ENCODE results near the gene IRF2BP1. TPM values are rescaled to one million over a fixed set of nuclear protein-coding genes. Genes with fewer than 3 reads are reported as not detected.

The IRF2BP1 gene
- total RNA-seq, 4 donors from 2014 or later: 18.2 to 26.4 (median 23.1) TPM

DNA sequence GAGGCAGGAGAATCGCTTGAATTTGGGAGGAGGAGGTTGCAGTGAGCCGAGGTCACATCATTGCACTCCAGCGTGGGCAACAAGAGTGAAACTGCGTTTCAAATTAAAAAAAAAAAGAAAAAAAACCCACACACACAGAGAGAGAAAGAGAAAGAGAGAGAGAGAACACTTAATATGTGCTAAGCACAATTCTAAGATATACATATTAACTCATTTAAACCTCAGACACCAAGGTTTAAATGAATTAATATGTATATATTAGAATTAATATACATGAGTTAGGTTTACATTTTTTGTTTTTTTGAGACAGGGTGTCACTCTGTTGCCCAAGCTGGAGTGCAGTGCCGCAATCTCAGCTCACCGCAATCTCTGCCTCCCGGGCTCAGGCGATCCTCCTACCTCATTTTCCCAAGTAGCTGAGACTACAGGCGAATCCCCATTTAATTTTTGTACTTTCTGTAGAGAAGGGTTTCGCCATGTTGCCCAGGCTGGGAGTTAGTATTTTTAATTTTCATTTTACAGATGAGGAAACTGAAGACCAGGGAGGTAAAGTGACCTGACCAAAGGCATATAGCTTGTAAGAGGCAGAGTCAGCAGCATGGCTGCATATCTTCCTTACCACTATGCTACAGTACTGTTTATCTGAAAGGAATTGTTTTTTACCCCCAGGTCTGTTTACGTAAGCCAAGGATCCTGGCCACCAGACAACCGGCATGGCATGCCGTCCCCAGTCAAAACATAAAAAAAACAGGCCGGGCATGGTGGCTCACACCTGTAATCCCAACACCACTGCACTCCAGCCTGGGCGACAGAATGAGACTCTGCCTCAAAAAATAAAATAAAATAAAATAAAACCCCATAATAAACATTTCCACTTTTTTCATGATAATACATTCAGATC is 25.3 kb downstream of the IRF2BP1 start:
- Histone ChIP-seq H3K4me3 (no peak overlapping the region), H3K9me3 (no peaks in the 10 kb centered on the region), H3K27ac (no peak overlapping the region), H3K27me3 (no peaks in the 10 kb centered on the region), H3K4me1 (peaks cover 3 to 22% (median 11%) of the 10 kb centered on the region in 4 donors), H3K36me3 (peaks cover 0 to 19% (median 0%) of the 10 kb centered on the region in 3 donors)
- no peak for TF ChIP-seq POLR2A (IDR thresholded peaks at IDR 0.05)
- TF ChIP-seq, protein P1, sequence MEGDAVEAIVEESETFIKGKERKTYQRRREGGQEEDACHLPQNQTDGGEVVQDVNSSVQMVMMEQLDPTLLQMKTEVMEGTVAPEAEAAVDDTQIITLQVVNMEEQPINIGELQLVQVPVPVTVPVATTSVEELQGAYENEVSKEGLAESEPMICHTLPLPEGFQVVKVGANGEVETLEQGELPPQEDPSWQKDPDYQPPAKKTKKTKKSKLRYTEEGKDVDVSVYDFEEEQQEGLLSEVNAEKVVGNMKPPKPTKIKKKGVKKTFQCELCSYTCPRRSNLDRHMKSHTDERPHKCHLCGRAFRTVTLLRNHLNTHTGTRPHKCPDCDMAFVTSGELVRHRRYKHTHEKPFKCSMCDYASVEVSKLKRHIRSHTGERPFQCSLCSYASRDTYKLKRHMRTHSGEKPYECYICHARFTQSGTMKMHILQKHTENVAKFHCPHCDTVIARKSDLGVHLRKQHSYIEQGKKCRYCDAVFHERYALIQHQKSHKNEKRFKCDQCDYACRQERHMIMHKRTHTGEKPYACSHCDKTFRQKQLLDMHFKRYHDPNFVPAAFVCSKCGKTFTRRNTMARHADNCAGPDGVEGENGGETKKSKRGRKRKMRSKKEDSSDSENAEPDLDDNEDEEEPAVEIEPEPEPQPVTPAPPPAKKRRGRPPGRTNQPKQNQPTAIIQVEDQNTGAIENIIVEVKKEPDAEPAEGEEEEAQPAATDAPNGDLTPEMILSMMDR (IDR thresholded peaks at IDR 0.05): no peak
- DNase-seq: no peak

DNA sequence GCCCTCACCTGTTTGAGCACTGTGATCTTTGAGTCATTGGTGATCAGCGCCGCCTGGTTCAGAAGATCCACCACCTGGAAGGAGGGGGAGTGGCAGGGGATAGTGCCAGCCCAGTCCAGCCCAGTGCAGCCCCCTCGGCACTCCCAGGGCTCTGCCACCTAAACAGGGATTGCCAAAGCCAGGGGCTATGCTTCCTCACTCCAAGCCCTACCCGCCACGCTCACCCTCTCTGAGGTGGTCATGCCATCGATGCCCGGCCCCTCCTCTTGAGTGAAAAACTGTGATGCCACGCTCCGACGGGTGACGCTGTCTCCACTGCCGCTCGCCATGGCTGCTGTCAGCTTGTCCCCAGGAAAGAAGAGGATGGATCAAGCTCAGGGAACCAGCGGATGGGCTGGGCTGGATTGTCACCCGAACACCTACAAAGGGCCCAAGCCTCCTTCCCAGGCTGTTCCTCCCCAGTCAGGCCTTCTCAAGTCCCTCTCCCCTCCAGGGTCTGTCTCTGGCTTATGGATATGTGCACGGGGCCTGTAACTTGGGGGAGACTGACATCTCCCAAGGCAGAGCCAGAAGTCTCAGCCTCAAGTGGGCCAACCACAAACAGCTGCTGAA is 31.7 kb downstream of the IRF2BP1 start:
- Histone ChIP-seq H3K9me3 (no peaks in the 10 kb centered on the region), H3K27me3 (no peaks in the 10 kb centered on the region), H3K4me3 (no peak overlapping the region), H3K4me1 (no peaks in the 10 kb centered on the region), H3K36me3 (peaks cover 0 to 71% (median 0%) of the 10 kb centered on the region in 3 donors), H3K27ac (no peak overlapping the region)
- TF ChIP-seq, protein P1 (IDR thresholded peaks at IDR 0.05): no peak
- TF ChIP-seq POLR2A (IDR thresholded peaks at IDR 0.05): no peak
- DNase-seq: no peak

DNA sequence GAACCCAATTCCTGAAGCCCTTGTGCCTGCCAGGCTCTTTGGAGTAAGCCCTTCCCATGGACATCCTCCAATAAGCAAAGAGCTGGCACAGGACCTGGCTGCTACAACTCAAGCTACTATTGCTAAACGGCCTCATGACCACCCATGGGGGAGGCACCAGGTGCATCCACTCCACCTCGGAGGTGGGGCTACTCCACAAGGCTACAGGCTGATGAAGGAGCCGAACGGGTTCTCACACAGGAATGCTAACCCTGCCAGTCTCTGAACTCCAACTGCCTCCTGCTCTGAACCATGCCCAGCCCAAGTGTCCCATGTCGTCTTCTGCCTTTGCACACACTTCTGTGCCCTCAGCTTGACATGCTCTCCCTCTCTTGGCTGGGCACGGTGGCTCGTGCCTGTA is 33.0 kb downstream of the IRF2BP1 start:
- Histone ChIP-seq H3K27me3 (no peaks in the 10 kb centered on the region), H3K36me3 (peaks cover 0 to 76% (median 0%) of the 10 kb centered on the region in 3 donors), H3K4me1 (no peaks in the 10 kb centered on the region), H3K4me3 (no peak overlapping the region), H3K9me3 (no peaks in the 10 kb centered on the region), H3K27ac (no peak overlapping the region)
- TF ChIP-seq, protein P1 (IDR thresholded peaks at IDR 0.05): no peak
- no peak for TF ChIP-seq POLR2A (IDR thresholded peaks at IDR 0.05)
- DNase-seq: no peak

DNA sequence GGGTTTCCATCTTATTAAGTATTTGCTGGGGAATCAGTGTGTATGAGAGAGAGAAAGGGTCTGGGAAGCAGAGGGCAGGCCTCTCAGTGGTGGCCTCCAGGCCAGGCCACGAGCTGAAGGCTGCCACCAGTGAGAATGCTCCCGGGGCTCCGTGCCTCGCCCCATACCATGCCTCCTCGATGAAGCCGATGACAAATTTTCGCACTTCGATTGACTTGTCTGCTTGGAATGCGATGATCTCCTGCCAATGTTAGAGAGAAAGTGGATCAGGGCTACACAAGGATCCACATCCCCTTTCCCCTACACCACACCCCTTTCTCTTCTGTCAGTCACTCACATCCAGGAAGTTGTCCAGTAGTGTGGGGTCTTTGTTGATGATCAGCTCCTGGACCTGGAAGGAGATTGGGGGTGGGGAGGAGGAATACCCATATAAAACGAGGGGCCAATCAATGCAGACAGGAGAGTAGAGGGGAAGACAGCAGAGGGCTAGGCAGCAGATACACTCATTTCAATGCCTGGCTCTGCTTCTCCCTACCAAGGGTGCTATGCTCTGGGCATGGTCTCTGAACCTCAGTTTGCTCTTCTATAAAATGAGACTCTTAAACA is 33.7 kb downstream of the IRF2BP1 start:
- no peak overlapping the region for H3K4me3 ChIP-seq
- peaks cover 0 to 84% (median 0%) of the 10 kb centered on the region in 3 donors for H3K36me3 ChIP-seq
- no peak for DNase-seq
- no peak overlapping the region for H3K27ac ChIP-seq
- H3K27me3 ChIP-seq: no peaks in the 10 kb centered on the region
- TF ChIP-seq, protein P1 (IDR thresholded peaks at IDR 0.05): no peak
- TF ChIP-seq POLR2A (IDR thresholded peaks at IDR 0.05): no peak
- no peaks in the 10 kb centered on the region for H3K9me3 ChIP-seq
- no peaks in the 10 kb centered on the region for H3K4me1 ChIP-seq

DNA sequence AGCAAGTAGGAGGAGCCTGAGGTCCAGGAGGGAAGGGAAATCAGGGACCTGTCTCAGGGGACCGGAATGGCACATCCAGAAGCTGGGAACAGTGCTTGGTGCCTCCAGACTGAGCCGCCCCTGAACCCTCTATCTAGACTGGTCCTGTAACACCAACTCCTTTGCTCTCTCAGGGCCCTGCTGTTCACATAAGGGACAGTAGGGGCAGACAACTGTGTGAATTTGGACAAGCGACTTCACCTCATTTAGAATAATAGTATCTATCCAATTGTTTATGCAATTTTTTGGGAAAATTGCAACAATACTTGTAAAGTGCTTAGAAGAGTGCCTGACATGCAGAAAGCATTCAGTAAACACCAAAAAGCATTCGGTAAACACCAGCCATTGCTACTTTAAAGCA is 37.0 kb downstream of the IRF2BP1 start:
- Histone ChIP-seq H3K27ac (no peak overlapping the region), H3K36me3 (peaks cover 0 to 99% (median 0%) of the 10 kb centered on the region in 3 donors), H3K4me1 (no peaks in the 10 kb centered on the region), H3K27me3 (no peaks in the 10 kb centered on the region), H3K9me3 (no peaks in the 10 kb centered on the region), H3K4me3 (no peak overlapping the region)
- TF ChIP-seq POLR2A (IDR thresholded peaks at IDR 0.05): no peak
- TF ChIP-seq, protein P1 (IDR thresholded peaks at IDR 0.05): peak in 2 of 6 experiments; percentile 3 to 7
- no peak for DNase-seq

Measured in Peyer's patch (tissue), 4 donors.